Ovary (tissue), 3 donors: Measurements from ENCODE around the gene PSMB7.

Experiments used
- CTCF ChIP-seq, 3 donors: fragments of 450-650 bp in 2 of 3; fragments of 200-600 bp in 1 of 3; IDR thresholded peaks; one replicate each; pipeline versions ENCODE4 v1.5.1 to v1.8.0; 2016 to 2022; ENCODE audit warnings: antibody characterized with exemption in 3 of 3, mild to moderate bottlenecking in 1 of 3
- EP300 ChIP-seq: sonication (generic); formaldehyde crosslinking; IDR thresholded peaks from one replicate; pipeline ENCODE4 v1.6.1; 2017; ENCODE audit warnings: antibody characterized with exemption
- POLR2A ChIP-seq: fragments of 450-650 bp; IDR thresholded peaks from one replicate; pipeline ENCODE4 v1.6.1; 2017; ENCODE audit warnings: antibody characterized with exemption, mild to moderate bottlenecking, moderate library complexity
- donor health status: DM: no; HTN: no; CAD: no.

- no peak for TF ChIP-seq POLR2A
- TF ChIP-seq CTCF (IDR thresholded peaks at IDR 0.05), result no peak
- TF ChIP-seq EP300, result no peak
These were observed 48.6 kb downstream of the PSMB7 start for GRCh38 chr9:124366476-124367220.
